H1 (cell line): ENCODE data around the gene NLRX1. TPM values are rescaled to one million over a fixed set of nuclear protein-coding genes. Genes with fewer than 3 reads are reported as not detected.

Experiments
- CTCF ChIA-PET: fragments of 300-600 bp; sonication (Branson Sonifier 250); formaldehyde crosslinking; loops from one replicate; lab custom pipeline; 2021; ENCODE audit not compliant: partially characterized antibody; lab: Charles Lee
- POLR2A ChIA-PET: fragments of 300-600 bp; sonication (Branson Sonifier 250); formaldehyde crosslinking; loops from one replicate; lab custom pipeline; 2021; ENCODE audit warnings: inconsistent platforms; ENCODE audit not compliant: partially characterized antibody; lab: Charles Lee
- DNase-seq, 2 experiments: peaks; one replicate each; pipeline versions ENCODE4 v3.0.0 to v3.0.0-alpha.2; 2010 to 2022; ENCODE audit warnings: low spot score in 2 of 2, low read depth in 1 of 2, mixed read lengths in 1 of 2
- FAIRE-seq: peaks from 2 replicates; lab custom pipeline; 2011; peaks lifted over from hg19 to GRCh38; lab: Jason Lieb, UNC
- H2AFZ ChIP-seq: 2 replicates; pipeline ENCODE4 v1.8.1; 2012; ENCODE audit warnings: low read length, inconsistent platforms
- H2AK5ac ChIP-seq: 2 replicates; pipeline ENCODE4 v1.6.1; 2013; ENCODE audit warnings: low read depth, low read length
- H2BK120ac ChIP-seq: replicated peaks from 2 replicates; pipeline ENCODE3; 2013; ENCODE audit warnings: low read depth, low read length, inconsistent platforms
- H2BK12ac ChIP-seq: 2 replicates; pipeline ENCODE4 v1.6.1; 2013; ENCODE audit warnings: low read depth, low read length
- H2BK15ac ChIP-seq: 2 replicates; pipeline ENCODE4 v1.6.1; 2013; ENCODE audit warnings: low read length
- H2BK20ac ChIP-seq: 2 replicates; pipeline ENCODE4 v1.6.1; 2013; ENCODE audit warnings: low read length
- H2BK5ac ChIP-seq: 2 replicates; pipeline ENCODE4 v1.6.1; 2013; ENCODE audit warnings: low read depth, low read length
- H3K14ac ChIP-seq: 2 replicates; pipeline ENCODE4 v1.6.1; 2013; ENCODE audit warnings: inconsistent platforms; ENCODE audit not compliant: insufficient read length
- H3K18ac ChIP-seq: 2 replicates; pipeline ENCODE4 v1.6.1; 2013; ENCODE audit warnings: low read length; ENCODE audit errors: extremely low read depth
- H3K23ac ChIP-seq: 2 replicates; pipeline ENCODE4 v1.6.1; 2013; ENCODE audit warnings: inconsistent platforms; ENCODE audit not compliant: insufficient read length
- H3K23me2 ChIP-seq: 2 replicates; pipeline ENCODE4 v1.6.1; 2013; ENCODE audit warnings: low read depth, low read length
- H3K27ac ChIP-seq: 2 replicates; pipeline ENCODE4 v1.6.1; 2011; ENCODE audit warnings: low read depth, low read length, inconsistent platforms
- H3K27me3 ChIP-seq, 4 experiments: replicated peaks in 1 of 4; 1 replicate in 1 of 4; 2 replicates in 3 of 4; pipeline versions ENCODE4 v1.6.1 to v1.8.1; 2011 to 2013; ENCODE audit warnings: low read length in 3 of 4, mild to moderate bottlenecking in 3 of 4, inconsistent platforms in 2 of 4, mixed read lengths in 2 of 4, moderate library complexity in 1 of 4; ENCODE audit not compliant: control insufficient read depth in 3 of 4, insufficient read depth in 3 of 4; ENCODE audit errors: extremely low read depth in 1 of 4
- H3K36me3 ChIP-seq, 4 experiments: 2 replicates each; pipeline versions ENCODE4 v1.6.1 to v1.8.1; 2011 to 2013; ENCODE audit warnings: mild to moderate bottlenecking in 4 of 4, low read length in 3 of 4, moderate library complexity in 2 of 4, control low read depth in 1 of 4, inconsistent platforms in 1 of 4; ENCODE audit not compliant: insufficient read depth in 4 of 4, control insufficient read depth in 2 of 4
- H3K4ac ChIP-seq: replicated peaks from 2 replicates; pipeline ENCODE3; 2013; ENCODE audit warnings: low read length, low read depth, mixed read lengths, inconsistent platforms; ENCODE audit not compliant: insufficient read length
- H3K4me1 ChIP-seq, 4 experiments: replicated peaks in 1 of 4; 1 replicate in 1 of 4; 2 replicates in 3 of 4; pipeline versions ENCODE4 v1.6.1 to v1.8.1; 2011 to 2013; ENCODE audit warnings: low read length in 3 of 4, inconsistent platforms in 2 of 4, mixed read lengths in 1 of 4; ENCODE audit not compliant: insufficient read depth in 4 of 4, control insufficient read depth in 3 of 4
- H3K4me2 ChIP-seq, 2 experiments: 2 replicates each; pipeline versions ENCODE4 v1.6.1 to v1.8.1; 2011 to 2013; ENCODE audit warnings: low read depth in 2 of 2, low read length in 2 of 2, control low read depth in 1 of 2, inconsistent platforms in 1 of 2, mild to moderate bottlenecking in 1 of 2; ENCODE audit not compliant: insufficient read depth in 1 of 2
- H3K4me3 ChIP-seq, 4 experiments: fragments of 200-600, 300-600 bp in 1 of 4; sonication (generic), shearing (Covaris generic), sonication (Bioruptor Twin) in 1 of 4; 2 replicates each; pipeline versions ENCODE4 v1.5.1 to v1.8.1; 2011 to 2016; ENCODE audit warnings: low read length in 4 of 4, low read depth in 3 of 4, control low read depth in 2 of 4, inconsistent platforms in 2 of 4, mild to moderate bottlenecking in 2 of 4, mixed read lengths in 1 of 4, moderate library complexity in 1 of 4; ENCODE audit not compliant: insufficient read depth in 2 of 4; ENCODE audit errors: extremely low read depth in 1 of 4
- H3K56ac ChIP-seq: replicated peaks from 2 replicates; pipeline ENCODE3; 2013; ENCODE audit warnings: low read depth, mild to moderate bottlenecking, mixed read lengths, low read length, inconsistent platforms; ENCODE audit not compliant: insufficient read length
- H3K79me1 ChIP-seq: 2 replicates; pipeline ENCODE4 v1.6.1; 2013; ENCODE audit warnings: low read depth, low read length, control low read depth
- H3K79me2 ChIP-seq, 2 experiments: 2 replicates each; pipeline versions ENCODE4 v1.6.1 to v1.8.1; 2012 to 2013; ENCODE audit warnings: low read length in 2 of 2, mild to moderate bottlenecking in 2 of 2, inconsistent platforms in 1 of 2; ENCODE audit not compliant: insufficient read depth in 2 of 2, control insufficient read depth in 1 of 2
- H3K9ac ChIP-seq, 4 experiments: replicated peaks in 1 of 4; 1 replicate in 1 of 4; 2 replicates in 3 of 4; pipeline versions ENCODE4 v1.6.1 to v1.8.1; 2011 to 2013; ENCODE audit warnings: low read depth in 3 of 4, low read length in 3 of 4, control low read depth in 2 of 4, mild to moderate bottlenecking in 2 of 4, moderate library complexity in 2 of 4, inconsistent platforms in 1 of 4; ENCODE audit errors: extremely low read depth in 1 of 4
- H3K9me3 ChIP-seq, 2 experiments: 2 replicates each; pipeline versions ENCODE4 v1.6.1 to v1.8.1; 2012 to 2013; ENCODE audit warnings: mild to moderate bottlenecking in 2 of 2, moderate library complexity in 2 of 2, control low read depth in 1 of 2, inconsistent platforms in 1 of 2, low read depth in 1 of 2, low read length in 1 of 2, mixed read lengths in 1 of 2; ENCODE audit not compliant: insufficient read depth in 2 of 2
- H4K20me1 ChIP-seq, 2 experiments: replicated peaks in 1 of 2; 2 replicates each; pipeline versions ENCODE3 to v1.8.1; 2011 to 2013; ENCODE audit warnings: inconsistent platforms in 2 of 2, low read length in 2 of 2, mild to moderate bottlenecking in 1 of 2; ENCODE audit not compliant: insufficient read depth in 2 of 2, control insufficient read depth in 1 of 2
- H4K5ac ChIP-seq: 2 replicates; pipeline ENCODE4 v1.6.1; 2013; ENCODE audit warnings: low read length, low read depth, mixed read lengths, inconsistent platforms; ENCODE audit not compliant: insufficient read length
- H4K8ac ChIP-seq: 2 replicates; pipeline ENCODE4 v1.8.0; 2013; ENCODE audit warnings: mild to moderate bottlenecking, moderate library complexity, low read length, inconsistent platforms; ENCODE audit not compliant: insufficient read depth; ENCODE audit errors: extremely low read depth
- H4K91ac ChIP-seq: replicated peaks from 2 replicates; pipeline ENCODE3; 2013; ENCODE audit warnings: low read length, mixed read lengths, inconsistent platforms; ENCODE audit not compliant: insufficient read length
- BRCA1 ChIP-seq: IDR thresholded peaks from 2 replicates; pipeline ENCODE4 v1.6.1; 2012; ENCODE audit warnings: low read depth, low read length, improper control_type of control experiment
- CTCF ChIP-seq, 3 experiments: IDR thresholded peaks; 1 replicate in 2 of 3; 2 replicates in 1 of 3; pipeline versions ENCODE4 v1.5.1 to v1.6.1; 2011; ENCODE audit warnings: low read length in 3 of 3, mild to moderate bottlenecking in 3 of 3, inconsistent platforms in 2 of 3, low read depth in 1 of 3, moderate library complexity in 1 of 3; ENCODE audit not compliant: insufficient read depth in 1 of 3; ENCODE audit errors: control extremely low read depth in 1 of 3
- JUND ChIP-seq: IDR thresholded peaks from 2 replicates; pipeline ENCODE4 v1.6.1; 2011; ENCODE audit warnings: mild to moderate bottlenecking, improper control_type of control experiment, low read length
- MAX ChIP-seq: IDR thresholded peaks from 2 replicates; pipeline ENCODE4 v1.6.1; 2012; ENCODE audit warnings: inconsistent platforms
- PHF8 ChIP-seq: fragments of 200-600 bp; sonication (generic); conservative IDR thresholded peaks from 2 replicates; pipeline ENCODE4 v1.7.1; 2012; ENCODE audit warnings: low read depth, mild to moderate bottlenecking, inconsistent platforms, low read length, moderate library complexity
- SAP30 ChIP-seq: fragments of 300-600 bp; sonication (generic); IDR thresholded peaks from 2 replicates; pipeline ENCODE4 v1.7.1; 2012; ENCODE audit warnings: low read length, moderate library complexity, mild to moderate bottlenecking, inconsistent platforms; ENCODE audit not compliant: insufficient read depth, insufficient replicate concordance
- SIRT6 ChIP-seq: IDR thresholded peaks from one replicate; pipeline ENCODE4 v1.7.1; 2012; ENCODE audit warnings: low read length, inconsistent platforms
- SP2 ChIP-seq: IDR thresholded peaks from 2 replicates; pipeline ENCODE4 v1.6.1; 2012; ENCODE audit warnings: mild to moderate bottlenecking, low read length, inconsistent platforms
- USF2 ChIP-seq: IDR thresholded peaks from 2 replicates; pipeline ENCODE4 v1.6.1; 2011; ENCODE audit warnings: low read length, improper control_type of control experiment
- WGBS, 2 experiments: shearing (Covaris generic) in 1 of 2; methylation state at CpG; one replicate each; pipeline versions ENCODE4 v1.1.6 to v1.1.7; 2013 to 2015; ENCODE audit warnings: low lambda C conversion rate in 2 of 2, mixed read lengths in 2 of 2, inconsistent platforms in 1 of 2, low coverage in 1 of 2, missing lambda C conversion rate in 1 of 2; ENCODE audit not compliant: insufficient replicate concordance in 2 of 2, insufficient coverage in 1 of 2, insufficient read length in 1 of 2; ENCODE audit errors: extremely low coverage in 1 of 2, missing lambda C conversion rate in 1 of 2; 5-methylcytosine and 5-hydroxymethylcytosine counted together
- polyA plus RNA-seq, 7 experiments: library from polyadenylated mRNA; depleted of rRNA in 3 of 7; stranded (reverse) in 5 of 7; unstranded in 2 of 7; fragments of >200 nt in 5 of 7; fragments of 200-250 nt in 2 of 7; gene quantifications; 1 replicate in 5 of 7; 2 replicates in 1 of 7; 4 replicates in 1 of 7; pipeline versions ENCODE4 v1.2.1 to v1.2.3, GENCODE V29; 2011 to 2013; ENCODE audit warnings: missing spikeins in 2 of 7, mixed read lengths in 2 of 7
- total RNA-seq: library from RNA; stranded (reverse); fragmentation: NEBNext Ultra II Directional; extraction: Animal tissue kit (Norgen Biotek cat#: 25700); gene quantifications from 2 replicates; pipeline ENCODE4 v1.2.1, GENCODE V29; 2021

Gene NLRX1
- total and polyA plus RNA-seq, 2 of the 8 experiments (the other 6 are each of a cell fraction or from before 2014, with no cell fraction given): 13.2 to 18.6 TPM

GRCh38 chr11:119185981-119186634 lies 17.6 kb downstream of the NLRX1 start:
- Histone ChIP-seq H4K5ac (no peak overlapping the region), H2BK12ac (no peak overlapping the region), H2AK5ac (no peak overlapping the region), H3K23ac (no peak overlapping the region), H2BK120ac (no peak overlapping the region), H3K4me1 (no peaks in the 10 kb centered on the region; a peak in 1 of 7 replicates), H3K18ac (no peak overlapping the region), H3K27me3 (no peaks in the 10 kb centered on the region), H2AFZ (no peak overlapping the region), H3K4me3 (no peak overlapping the region), H4K20me1 (peaks cover 0 to 4% of the 10 kb centered on the region in 2 experiments), H3K56ac (no peak overlapping the region), H3K14ac (no peak overlapping the region), H2BK20ac (no peak overlapping the region), H4K8ac (no peak overlapping the region; the same call in 1 of the 2 replicates), H3K27ac (no peak overlapping the region), H3K23me2 (no peaks in the 10 kb centered on the region), H2BK15ac (no peak overlapping the region), H4K91ac (no peak overlapping the region), H3K36me3 (peaks cover 0 to under 1% (median 0%) of the 10 kb centered on the region in 4 experiments; a peak in 1 of 8 replicates), H3K9ac (no peak overlapping the region), H3K79me1 (no peaks in the 10 kb centered on the region), H3K4ac (no peak overlapping the region), H3K79me2 (no peaks in the 10 kb centered on the region), H3K4me2 (no peak overlapping the region), H2BK5ac (no peak overlapping the region), H3K9me3 (no peaks in the 10 kb centered on the region)
- ChIA-PET CTCF (interaction anchor here (1.1 to 24.3 kb wide), 3 partner anchors 9 to 137 kb away, joined by 3 to 389 read pairs (median 3); partner anchors contain the start of gene ABCG4), POLR2A (interaction anchor here (0.8 to 1.5 kb wide), 3 partner anchors 17 to 38 kb away, joined by 3 read pairs; partner anchors contain the start of gene NLRX1)
- DNase-seq (no peak), FAIRE-seq (no peak)
- 84% methylated on average over 13 of the region's 15 CpGs; no CpG with 5 or more reads in 1 of the 2 experiments for WGBS, 2 experiments
- TF ChIP-seq JUND (no peak), MAX (no peak), USF2 (no peak), SP2 (no peak), SIRT6 (no peak), SAP30 (no peak), CTCF (IDR thresholded peaks at IDR 0.05; ENCODE audit: control extremely low read depth in 1 of 3, insufficient read depth in 1 of 3, low read depth in 1 of 3, low read length in 3 of 3) (no peak), PHF8 (no peak), BRCA1 (no peak)
